Stimulated activated CD8-positive, alpha-beta memory T cell treated with anti-CD3 and anti-CD28 coated beads, Interleukin-7, amount 100 ng/mL, for 24 hours (primary cell): ENCODE results near the gene MDGA2.
"Not testable (repeated sequence)": the region's sequence is repeated elsewhere in the genome, so short reads cannot be mapped to it uniquely, and the experiment has no call there.

ENCODE experiments used
- DNase-seq: peaks from one replicate; pipeline ENCODE4 v3.0.0-alpha.2; 2020; ENCODE audit warnings: low read depth

The MDGA2 gene

DNA sequence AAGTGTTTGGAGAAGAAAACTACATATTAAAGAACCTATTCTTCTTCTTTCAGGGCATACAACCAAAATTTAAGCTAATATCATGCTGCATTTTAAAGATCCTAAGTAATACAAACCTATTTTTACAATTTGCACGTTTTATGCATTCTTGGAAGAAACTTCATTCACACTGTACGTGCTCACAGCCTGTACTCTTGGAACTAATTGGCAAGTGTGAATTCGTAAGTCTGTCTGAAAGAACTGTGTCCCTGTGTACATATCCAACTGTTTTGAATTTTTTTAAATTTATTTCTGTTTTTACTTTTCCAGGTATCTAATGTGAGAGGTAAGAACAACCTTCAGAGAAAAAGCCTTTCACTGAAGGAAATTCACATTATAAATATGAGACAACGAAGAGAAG lies 347.0 kb downstream of the MDGA2 start:
- no peak for DNase-seq

DNA sequence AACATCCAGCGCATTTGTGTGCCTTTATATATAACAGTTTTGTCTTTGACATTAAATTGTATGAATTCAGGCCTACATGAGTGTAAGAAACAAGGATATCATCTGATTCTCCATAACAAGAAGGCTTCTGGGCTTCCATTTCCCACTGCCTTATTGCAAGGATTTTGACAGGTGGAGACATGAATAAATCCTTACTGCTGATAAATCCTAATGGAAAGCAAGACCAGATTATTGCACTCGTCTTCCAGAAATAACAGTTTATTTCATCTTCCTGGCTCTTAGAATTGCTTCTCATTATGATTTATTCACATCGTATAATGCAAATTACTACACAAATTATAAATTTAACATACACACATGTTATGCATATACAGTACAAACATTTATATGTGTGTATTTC lies 348.1 kb downstream of the MDGA2 start:
- DNase-seq, result no peak

DNA sequence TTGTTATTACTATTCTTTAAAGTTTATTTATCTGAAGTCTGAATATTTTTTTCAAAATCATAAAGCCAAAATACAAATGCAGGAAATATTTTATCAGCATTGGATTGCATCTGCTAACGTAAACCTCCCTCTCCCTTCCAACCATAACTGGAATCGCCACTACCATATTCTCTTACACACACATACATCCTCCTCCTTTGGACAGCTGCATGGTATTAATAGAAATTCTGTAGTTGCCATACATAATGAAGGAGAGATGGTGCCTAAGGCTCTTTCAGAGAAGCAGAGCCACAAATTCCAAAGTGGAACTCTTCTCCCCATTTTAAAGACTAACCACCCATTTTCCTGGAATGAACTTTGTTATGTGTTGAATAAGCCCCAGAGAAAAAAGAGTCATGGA lies 352.7 kb downstream of the MDGA2 start:
- DNase-seq, result no peak

DNA sequence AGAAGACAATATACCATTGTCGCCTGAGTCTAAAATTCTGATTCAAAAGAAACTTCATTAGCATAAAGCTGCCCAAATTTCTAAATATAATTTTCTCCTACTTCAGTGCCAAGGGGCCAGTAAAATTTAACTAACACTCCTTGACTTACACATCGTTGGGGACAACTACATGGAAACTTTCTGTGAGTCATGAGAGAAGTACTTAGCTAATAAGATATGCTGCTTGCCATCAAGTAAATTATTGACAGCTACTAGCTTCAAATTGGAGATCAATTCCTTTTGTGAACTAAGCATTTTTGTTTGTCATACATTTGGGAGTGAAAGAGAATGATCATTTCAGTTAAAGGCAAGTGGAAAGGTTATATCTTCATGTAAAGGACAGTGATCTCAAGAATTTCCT lies 373.3 kb downstream of the MDGA2 start:
- no peak for DNase-seq

DNA sequence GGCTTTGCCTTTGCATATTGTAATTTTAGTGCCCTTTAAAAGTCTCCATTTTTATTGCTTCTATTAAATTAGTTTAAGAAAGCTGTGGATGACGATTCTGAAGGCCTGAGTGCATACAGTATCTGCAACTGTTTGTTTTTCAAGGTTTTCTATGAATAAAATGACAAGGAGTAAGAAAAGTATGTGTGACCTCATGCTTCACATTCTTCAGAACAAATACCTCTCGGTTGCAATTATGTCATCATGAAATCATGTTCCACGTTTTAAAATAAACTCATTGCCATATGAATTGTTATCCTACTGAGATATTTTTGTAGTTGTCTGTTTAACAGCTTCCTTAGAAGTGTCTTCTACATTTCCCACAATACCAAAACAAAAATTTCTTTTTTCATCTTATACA lies 374.6 kb downstream of the MDGA2 start:
- no peak for DNase-seq

DNA sequence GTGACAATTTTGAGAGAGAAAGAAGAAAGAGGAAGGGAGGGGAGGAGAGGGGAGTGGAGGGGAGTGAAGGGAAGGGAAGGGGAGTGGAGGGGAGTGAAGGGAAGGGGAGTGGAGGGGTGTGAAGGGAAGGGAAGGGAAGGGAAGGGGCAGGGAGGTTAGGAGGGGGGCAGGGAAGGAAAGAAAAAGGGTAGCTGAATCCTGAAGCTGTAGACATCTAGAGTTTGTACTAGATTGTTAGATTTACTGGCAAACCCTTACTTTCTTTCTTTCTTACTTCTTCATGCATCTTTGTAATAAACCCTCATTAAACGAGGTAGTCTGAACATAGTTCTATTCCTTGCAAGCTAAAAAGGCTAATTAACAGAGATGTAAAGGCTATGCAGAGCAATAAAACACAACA lies 378.0 kb downstream of the MDGA2 start:
- no peak for DNase-seq

DNA sequence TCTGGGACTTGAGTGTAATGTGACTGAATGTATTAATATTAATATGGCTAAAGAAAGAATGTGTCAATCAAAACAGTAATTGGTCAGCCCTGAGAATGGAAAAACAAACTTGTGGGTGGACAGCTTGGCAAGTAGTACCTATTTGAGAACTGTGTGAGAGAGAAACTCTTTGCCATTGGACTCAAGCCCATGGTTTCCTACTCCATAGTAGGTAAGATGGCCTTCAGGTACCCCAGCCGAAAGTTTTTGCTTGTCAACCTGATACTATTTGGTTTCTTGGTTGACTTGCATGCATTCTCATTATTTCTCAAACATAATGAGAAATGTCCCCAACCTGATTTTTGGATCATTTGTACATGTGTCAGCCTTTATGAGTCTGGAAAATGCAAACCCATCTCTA lies 391.1 kb downstream of the MDGA2 start:
- no peak for DNase-seq

DNA sequence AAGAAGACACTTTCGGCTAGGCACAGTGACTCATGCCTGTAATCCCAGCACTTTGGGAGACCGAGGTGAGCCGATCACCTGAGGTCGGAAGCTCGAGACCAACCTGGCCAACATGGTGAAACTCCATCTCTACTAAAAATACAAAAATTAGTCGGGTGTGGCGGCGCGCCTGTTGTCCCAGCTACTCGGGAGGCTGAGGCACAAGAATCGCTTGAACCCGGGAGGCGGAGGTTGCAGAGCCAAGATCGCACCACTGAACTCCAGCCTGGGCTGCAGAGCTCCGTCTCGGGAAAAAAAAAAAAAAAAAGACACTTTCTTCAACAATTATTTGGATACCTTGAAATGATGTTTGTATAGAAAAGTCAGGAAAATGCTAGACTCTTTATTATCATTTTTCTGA lies 393.6 kb downstream of the MDGA2 start:
- DNase-seq, result not testable (repeated sequence)

DNA sequence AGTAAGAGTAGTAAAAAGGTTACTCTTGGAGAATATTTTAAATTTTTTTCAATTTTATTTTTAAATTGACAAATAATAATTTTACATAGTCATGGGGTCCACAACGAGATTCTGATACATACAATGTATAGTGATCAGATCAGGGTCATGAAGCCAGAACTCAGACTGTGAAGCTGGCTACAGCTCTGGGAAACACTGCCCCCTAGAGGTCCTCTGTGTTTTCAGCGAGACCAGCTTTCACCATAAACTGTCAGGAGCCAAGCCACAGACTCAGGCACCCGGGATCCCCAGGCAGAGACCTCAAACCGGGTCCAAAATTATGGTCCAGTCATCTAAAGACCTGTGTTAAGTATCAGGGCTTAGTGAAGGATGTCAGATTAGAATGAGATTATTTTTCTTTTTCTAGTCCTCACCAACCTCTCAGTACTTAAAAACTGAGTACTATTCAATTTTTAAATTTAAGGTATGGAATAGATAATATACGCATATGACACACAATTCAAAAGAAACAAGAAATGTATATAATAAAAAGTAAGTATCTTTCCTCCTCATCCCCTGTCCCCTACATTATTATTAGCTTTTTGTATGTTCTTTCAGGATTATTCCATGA lies 397.1 kb downstream of the MDGA2 start:
- DNase-seq, result no peak

DNA sequence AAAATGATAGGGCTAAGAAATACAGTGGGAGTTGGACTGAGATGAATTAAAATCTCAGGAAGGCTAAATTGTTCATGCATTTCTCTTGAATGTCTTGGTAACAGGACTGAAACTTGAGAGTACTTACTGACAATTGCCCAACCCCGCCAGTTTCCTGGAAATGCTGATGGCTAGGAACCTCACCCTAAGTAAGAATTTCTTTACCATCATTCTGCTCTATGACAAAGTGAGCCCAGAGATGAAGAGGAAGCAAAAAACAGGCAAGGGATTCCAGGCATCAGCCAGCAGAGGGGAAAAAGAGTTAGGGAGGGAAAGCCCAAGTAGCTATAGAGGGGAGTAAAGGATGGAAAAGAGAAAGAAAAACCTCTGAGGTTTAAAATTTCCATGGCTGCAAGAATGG lies 397.7 kb downstream of the MDGA2 start:
- no peak for DNase-seq

DNA sequence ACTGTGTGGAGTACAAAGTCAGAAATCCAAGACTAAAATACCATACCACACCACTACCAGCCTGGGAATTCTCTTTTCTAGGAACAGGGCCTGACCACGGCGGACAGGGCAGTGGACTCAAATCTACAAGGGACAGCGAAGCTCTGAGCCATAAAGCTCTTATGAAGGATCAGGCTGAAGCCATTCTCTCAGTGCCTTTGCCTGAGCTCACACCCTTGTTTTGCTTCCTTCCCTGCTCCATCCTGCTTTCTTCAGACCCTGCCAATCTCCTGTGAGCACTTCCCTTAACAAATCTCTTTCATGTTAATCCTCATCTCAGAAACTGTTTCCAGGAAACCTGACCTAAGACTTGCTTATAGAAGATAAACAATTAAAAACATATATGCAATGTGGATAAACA lies 398.5 kb downstream of the MDGA2 start:
- DNase-seq, result no peak

DNA sequence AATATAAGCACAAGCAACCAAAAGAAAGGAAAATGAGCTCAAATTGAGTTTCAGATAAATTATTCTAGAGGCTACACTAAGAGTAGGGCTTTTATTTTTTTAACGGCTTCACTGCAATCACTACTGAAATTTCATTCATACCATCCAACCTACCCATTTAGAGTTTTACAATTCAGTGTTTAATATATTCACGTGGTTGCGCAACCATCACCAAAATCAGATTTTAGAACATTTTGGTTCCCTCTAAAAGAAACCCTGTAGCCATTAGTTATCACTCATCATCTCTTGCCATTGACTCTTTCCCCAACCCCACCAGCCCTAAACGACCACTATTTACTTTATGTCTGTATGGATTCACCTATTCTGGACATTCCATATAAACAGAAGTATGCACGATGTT lies 401.5 kb downstream of the MDGA2 start:
- DNase-seq, result no peak

DNA sequence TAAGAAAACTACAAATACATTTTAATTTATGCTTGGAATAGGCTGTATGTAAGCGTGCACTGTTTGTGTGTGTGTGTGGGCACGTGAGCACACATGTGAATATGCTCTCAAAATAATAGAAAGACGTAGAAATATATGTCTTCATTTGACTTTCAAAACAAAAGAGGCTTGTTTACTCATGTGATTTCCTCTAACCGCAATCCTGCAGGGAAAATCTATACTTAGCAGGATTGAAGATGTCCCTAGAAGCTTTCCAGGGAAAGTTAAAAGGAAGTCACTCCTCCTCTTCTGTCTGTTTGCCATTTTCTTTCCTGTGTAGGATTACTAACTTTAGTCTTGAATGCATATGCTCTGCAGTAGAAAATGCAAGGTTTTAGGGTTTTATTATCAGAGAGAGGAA lies 404.7 kb downstream of the MDGA2 start:
- no peak for DNase-seq

DNA sequence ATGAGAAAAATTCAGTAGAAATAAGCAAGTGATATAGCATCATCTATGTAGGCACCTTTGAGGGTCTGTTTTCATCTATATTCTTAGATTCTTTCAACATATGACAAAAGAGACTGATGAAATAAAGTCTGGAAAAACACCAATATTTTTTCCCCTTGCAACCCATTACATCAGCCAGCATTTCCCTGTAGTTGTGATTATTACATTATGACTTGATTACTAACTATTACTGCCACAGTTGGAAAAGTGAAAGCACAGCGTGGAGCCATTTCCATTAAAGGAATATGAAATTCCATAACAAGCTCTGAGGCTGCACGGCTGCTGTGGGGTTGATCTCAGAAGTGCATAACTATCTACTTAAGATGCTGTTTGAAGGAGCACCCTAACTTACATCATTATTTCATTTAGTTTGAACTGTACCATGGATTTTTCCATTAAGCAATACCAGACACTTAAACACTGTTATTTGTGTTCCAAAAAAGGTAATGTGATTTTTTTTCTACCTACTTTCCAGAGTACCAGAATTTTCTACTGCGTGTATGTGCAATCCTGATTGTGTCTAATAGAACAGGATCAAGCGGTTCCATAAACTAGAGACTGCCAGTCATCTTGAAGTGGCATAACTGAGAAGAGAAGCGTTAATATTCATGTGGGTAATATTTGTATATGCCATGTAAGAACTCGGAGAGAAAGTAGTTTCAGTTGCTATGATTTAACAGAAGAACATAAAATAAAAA lies 405.5 kb downstream of the MDGA2 start:
- DNase-seq, result no peak

DNA sequence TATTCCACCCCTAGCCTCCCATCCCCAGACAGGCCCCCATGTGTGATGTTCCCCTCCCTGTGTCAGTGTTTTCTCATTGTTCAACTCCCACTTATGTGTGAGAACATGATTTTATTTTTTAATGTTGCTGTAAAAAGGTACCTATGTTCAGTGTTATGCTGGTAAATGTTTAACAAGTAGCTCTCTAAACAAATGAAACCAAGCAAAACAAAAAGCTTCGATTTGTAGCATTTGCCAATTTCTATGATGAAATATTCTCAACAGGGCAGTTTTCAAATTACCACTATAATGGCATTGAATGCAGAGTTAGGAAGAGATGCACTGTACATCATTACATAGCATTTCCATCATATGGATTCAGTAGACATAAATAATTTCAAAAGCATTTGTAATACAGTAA lies 410.6 kb downstream of the MDGA2 start:
- DNase-seq, result no peak

DNA sequence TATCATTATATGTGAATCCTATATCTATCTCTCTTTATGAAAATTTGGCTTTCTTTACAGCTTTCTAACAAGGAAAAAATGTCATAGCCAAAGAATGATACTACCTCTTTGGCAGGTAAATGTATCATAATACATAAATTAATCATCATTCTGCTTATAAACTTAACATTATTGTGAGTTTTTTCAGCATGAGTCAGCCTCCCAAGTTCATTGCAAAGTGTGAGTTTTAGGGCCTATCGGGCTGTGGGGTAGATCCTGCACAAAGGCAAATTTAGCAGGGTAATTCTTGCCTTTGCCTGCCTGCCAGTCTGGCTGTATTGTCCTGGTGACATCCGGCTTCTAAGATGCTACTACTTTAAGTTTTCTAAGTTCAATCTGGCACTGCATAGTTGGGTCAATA lies 412.6 kb downstream of the MDGA2 start:
- DNase-seq, result no peak

DNA sequence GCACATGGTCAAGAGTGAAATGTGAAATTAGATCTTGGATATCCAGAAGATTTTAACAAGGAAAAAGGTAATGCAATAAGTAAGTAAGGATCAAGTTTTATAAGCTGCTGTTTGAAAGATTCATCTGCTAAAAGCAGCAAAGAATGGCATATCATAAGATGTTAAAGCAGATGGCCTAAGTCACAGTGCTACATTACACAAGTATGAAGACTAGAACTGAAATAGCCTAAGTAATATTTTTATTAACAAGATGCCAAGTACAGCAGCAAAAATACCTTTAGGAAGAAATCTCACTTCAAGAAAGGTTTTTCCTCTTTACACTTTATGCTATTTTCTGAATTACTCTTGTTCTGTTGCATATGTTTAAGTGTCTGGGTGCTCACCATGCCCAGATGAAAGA lies 414.1 kb downstream of the MDGA2 start:
- no peak for DNase-seq

DNA sequence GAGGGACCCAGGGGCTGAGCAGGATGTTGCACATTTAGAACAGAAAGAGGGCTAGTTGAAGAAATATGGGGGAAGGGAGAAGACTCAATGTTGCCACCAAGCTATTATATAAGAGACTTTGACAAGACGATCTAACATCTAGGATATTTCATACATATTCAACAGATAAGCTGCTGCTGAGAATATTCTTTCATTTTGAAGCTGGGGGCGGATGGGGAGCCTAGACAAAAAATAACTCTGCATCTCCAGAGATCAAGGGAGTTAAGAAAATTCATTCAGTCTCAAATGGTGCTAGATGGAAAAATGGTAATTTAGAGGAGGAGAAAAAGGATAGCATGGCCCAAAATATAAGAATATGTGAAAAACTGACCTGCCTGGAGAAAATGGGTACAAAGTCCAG lies 415.6 kb downstream of the MDGA2 start:
- no peak for DNase-seq

DNA sequence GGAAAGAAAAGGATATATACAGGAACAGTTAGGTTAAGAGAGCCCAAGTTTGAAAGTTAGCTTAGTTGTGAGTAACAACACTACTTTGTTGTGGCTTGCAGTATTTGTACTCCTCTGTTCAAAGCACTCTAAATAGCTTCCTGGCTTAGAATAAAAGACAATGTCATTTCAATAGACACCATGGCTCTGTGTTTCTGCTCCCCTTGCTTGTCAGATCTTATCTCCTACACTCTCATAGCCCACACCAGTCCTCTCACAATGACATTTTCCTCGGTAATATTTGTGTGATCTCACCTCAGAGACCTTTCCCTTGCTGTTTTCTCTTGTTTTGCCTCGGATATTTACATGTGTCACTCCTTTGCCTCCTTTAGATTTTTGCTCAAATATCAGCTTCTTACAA lies 418.4 kb downstream of the MDGA2 start:
- no peak for DNase-seq

DNA sequence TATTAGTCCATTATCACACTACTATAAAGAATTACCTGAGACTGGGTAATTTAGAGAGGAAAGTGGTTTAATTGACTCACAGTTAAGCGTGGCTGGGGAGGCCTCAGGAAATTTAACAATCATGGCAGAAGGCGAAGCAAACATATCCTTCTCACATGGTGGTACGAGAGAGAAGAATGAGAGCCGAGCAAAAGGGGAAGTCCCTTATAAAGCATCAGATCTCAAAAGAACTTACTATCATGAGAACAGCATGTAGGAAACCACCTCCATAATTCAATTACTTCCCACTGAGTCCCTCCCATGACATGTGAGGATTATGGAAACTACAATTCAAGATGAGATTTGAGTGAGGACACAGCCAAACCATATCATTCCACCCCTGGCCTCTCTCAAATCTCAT lies 422.6 kb downstream of the MDGA2 start:
- DNase-seq, result no peak

DNA sequence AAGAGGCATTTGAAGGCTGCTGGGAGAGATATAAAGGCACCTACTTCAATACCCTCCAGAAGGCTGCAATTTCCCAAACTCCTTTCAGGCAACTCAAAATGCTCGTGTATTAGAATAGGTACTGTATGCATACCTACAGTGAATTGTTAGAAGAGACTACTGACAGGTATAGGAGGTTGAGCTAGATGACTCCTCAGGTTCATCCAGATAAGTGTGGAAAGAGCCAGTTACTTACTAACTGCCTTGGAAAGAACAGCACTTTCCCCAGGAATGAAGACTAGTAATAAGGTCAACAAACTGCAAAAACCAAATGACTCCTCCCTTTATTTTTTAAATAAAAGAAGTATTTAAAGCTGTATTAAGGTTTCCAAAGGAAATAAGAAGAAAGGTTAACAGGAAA lies 429.0 kb downstream of the MDGA2 start:
- no peak for DNase-seq

DNA sequence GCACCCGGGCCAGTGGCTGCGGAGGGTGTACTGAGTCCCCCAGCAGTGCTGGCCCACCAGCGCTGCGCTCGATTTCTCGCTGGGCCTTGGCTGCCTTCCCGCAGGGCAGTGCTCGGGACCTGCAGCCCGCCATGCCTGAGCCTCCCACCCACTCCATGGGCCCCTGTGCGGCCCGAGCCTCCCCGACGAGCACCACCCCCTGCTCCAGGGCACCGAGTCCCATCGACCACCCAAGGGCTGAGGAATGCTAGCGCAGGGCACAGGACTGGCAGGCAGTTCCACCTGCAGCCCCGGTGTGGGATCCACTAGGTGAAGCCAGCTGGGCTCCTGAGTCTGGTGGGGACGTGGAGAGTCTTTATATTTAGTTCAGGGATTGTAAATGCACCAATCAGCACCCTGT lies 432.8 kb downstream of the MDGA2 start:
- DNase-seq, result not testable (repeated sequence)

DNA sequence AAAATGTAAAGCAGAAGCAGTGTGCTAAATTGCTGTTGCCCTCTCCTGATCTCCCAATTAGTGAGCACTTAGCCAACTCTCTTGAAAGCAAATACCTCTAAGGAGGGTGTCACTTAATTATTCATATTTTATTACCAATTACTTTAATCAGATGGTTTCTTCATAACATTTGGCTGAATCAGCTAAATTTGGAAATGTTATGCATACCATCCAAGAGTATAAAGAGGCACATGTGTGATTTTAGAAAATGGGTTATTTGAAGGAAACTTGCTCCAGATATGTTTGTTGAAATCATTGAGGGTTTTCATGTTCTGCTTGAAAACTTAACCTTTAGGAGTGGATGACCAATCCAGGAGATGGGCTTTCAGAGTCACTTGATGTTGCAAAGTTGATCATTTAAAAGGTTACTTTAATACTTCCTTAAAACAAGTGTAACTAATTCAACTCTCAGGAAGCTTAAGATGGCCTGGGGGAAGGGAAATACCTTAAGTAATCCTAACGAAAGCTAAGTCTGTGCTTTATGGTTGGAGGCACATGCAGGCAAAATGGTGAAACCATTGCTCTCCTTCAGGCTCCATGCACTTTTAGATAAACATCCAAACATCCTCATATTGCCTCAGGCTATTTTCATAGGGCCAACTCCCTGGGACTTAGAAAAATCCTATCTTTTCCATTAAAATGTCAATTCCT lies 434.5 kb downstream of the MDGA2 start:
- no peak for DNase-seq

DNA sequence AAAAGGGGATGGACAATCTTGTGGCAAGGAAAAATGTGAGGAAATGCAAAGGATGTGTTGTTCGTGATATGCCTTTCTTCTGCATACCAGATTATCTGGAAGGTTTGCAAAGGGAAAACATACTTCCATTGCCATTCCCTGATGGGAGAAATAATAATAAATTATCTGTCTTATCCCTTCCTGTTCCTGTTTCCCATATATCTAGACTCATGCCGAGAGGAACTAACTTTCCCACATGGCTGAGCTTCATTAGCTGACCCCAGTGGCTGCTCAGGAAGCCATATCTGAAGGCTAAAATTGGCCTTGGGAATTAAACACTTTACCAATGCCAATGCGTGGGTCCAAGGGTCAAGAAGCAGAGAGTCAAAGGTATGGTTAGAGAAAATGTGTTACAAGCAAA lies 439.8 kb downstream of the MDGA2 start:
- DNase-seq, result no peak
